ENCODE results near the gene ATP11C. TPM values are rescaled to one million over a fixed set of nuclear protein-coding genes. Genes with fewer than 3 reads are reported as not detected.

The ATP11C gene
- total and polyA plus RNA-seq, 12 donors: 3.3 to 29.9 (median 17.0) TPM

DNA sequence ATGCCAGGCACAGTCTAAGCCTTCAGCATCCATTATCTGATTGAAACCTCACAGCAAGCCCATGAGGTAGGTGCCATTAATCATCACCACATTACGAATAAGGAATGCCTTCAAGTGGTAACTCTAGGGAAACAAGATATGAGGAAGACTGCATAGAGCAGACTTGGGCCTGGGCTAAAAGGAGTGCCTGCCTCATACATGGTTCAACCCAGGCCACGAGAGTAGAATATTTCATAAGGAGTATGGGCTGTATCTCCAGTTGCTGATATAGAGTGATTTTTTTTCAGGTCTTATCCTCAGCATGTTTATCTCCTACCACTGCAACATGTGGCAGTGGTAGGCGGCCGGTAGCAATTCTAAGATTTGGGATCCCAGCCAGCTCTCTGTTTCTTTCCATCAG lies 51.7 kb downstream of the ATP11C start:
- Histone ChIP-seq H3K36me3 (replicated peaks in 1 of 2) (no peaks in the 10 kb centered on the region), H3K4me3 (no peak overlapping the region), H3K9me3 (replicated peaks in 1 of 3) (no peaks in the 10 kb centered on the region), H3K4me1 (replicated peaks in 1 of 2) (no peaks in the 10 kb centered on the region), H3K27ac (peak overlapping the region in 1 of 5 donors; percentile 55), H3K27me3 (peaks cover 8% of the 10 kb centered on the region)
- intact Hi-C loops (cut with DNase I): no loop called here
- DNase-seq: no peak
- WGBS, 4 donors: 51 to 75% (median 65%) methylated on average over 4 of the region's 4 CpGs
- TF ChIP-seq, protein P1, sequence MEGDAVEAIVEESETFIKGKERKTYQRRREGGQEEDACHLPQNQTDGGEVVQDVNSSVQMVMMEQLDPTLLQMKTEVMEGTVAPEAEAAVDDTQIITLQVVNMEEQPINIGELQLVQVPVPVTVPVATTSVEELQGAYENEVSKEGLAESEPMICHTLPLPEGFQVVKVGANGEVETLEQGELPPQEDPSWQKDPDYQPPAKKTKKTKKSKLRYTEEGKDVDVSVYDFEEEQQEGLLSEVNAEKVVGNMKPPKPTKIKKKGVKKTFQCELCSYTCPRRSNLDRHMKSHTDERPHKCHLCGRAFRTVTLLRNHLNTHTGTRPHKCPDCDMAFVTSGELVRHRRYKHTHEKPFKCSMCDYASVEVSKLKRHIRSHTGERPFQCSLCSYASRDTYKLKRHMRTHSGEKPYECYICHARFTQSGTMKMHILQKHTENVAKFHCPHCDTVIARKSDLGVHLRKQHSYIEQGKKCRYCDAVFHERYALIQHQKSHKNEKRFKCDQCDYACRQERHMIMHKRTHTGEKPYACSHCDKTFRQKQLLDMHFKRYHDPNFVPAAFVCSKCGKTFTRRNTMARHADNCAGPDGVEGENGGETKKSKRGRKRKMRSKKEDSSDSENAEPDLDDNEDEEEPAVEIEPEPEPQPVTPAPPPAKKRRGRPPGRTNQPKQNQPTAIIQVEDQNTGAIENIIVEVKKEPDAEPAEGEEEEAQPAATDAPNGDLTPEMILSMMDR (IDR thresholded peaks at IDR 0.05): no peak
- no peak for TF ChIP-seq POLR2A (IDR thresholded peaks at IDR 0.05)

DNA sequence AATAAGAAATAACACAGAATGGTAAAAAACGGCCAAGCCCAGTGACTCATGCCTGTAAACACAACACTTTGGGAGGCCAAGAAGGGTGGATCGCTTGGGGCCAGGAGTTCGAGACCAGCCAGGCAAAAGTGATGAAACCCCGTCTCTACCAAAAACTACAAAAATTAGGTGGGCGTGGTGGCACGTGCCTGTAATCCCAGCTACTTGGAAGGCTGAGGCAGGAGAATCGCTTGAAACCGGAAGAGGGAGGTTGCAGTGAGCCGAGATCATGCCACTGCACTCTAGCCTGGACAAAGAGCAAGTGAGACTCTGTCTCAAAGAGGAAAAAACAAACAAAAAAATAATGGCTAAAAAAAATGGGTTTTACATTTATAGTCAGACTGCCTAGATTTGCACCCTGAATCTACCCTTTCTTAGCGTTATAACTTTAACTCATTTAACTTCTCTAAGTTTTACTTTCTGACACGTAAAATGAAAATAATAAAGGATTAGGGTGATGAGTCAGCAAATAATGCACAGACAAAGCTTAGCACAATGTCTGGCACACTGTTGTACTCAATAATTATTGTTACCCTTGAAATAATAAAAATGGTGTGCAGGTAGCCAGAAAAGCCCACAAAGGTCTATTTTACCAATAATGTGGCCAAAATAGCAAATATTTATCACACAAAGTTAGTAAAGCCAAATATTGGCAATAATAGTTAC lies 55.0 kb downstream of the ATP11C start:
- Histone ChIP-seq H3K27ac (no peak overlapping the region), H3K36me3 (replicated peaks in 1 of 2) (no peaks in the 10 kb centered on the region), H3K4me1 (replicated peaks in 1 of 2) (no peaks in the 10 kb centered on the region), H3K4me3 (no peak overlapping the region), H3K9me3 (replicated peaks in 1 of 3) (no peaks in the 10 kb centered on the region), H3K27me3 (peaks cover 8% of the 10 kb centered on the region)
- intact Hi-C loops (cut with DNase I): no loop called here
- no peak for DNase-seq
- TF ChIP-seq POLR2A (IDR thresholded peaks at IDR 0.05): no peak
- TF ChIP-seq, protein P1 (IDR thresholded peaks at IDR 0.05): no peak
- 69 to 91% (median 77%) methylated on average over 11 of the region's 11 CpGs for WGBS, 4 donors

DNA sequence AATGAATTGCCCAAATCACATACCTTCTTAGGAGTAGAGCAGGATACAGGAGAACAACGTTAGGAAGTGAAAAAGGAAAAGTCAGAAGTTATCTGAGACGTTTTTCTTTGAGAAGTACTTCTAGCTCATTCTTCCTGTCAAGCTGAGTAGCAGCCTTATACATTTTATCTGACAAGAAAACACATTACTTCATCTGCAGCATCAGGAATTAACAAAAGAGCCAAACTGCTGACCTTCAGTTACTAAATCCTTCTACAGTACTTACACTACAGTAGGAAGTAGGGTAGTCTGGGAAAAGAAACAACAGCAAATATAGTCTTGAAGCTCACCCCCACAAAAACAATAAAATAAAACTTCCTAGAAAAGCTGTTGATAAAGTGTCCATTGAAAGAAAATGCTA lies 57.0 kb downstream of the ATP11C start:
- peaks cover 8% of the 10 kb centered on the region for H3K27me3 ChIP-seq
- H3K4me3 ChIP-seq: no peak overlapping the region
- H3K9me3 ChIP-seq (replicated peaks in 1 of 3): no peaks in the 10 kb centered on the region
- WGBS, 4 donors: 6 to 18% (median 15%) methylated on average over 2 of the region's 2 CpGs
- no peaks in the 10 kb centered on the region for H3K4me1 ChIP-seq (replicated peaks in 1 of 2)
- intact Hi-C loops (cut with DNase I): no loop called here
- H3K27ac ChIP-seq: no peak overlapping the region
- DNase-seq: no peak
- TF ChIP-seq, protein P1 (IDR thresholded peaks at IDR 0.05): no peak
- TF ChIP-seq POLR2A (IDR thresholded peaks at IDR 0.05): no peak
- no peaks in the 10 kb centered on the region for H3K36me3 ChIP-seq (replicated peaks in 1 of 2)

DNA sequence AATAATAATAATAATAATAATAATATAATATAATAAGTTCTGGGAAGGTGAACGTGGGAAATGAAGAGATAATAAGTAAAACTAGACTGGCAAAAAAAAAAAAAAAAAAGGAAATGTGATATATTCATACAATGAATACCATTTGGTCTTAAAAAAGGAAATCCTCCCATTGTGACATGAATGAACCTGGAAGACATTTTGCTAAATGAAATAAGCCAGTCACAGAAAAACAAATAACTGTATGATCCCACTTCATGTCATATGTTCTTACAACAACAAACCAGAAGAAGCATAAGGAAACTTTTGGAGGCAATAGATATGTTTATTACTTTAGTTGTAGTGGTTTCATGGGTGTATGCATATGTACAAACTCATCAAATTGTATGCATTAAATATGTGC lies 63.1 kb downstream of the ATP11C start:
- WGBS, 4 donors: 45 to 95% (median 63%) methylated on average over 1 of the region's 1 CpG
- no peaks in the 10 kb centered on the region for H3K27me3 ChIP-seq
- TF ChIP-seq, protein P1 (IDR thresholded peaks at IDR 0.05): no peak
- TF ChIP-seq POLR2A (IDR thresholded peaks at IDR 0.05): no peak
- DNase-seq: no peak
- no peaks in the 10 kb centered on the region for H3K4me1 ChIP-seq (replicated peaks in 1 of 2)
- H3K27ac ChIP-seq: no peak overlapping the region
- intact Hi-C loops (cut with DNase I): no loop called here
- no peaks in the 10 kb centered on the region for H3K36me3 ChIP-seq (replicated peaks in 1 of 2)
- H3K4me3 ChIP-seq: no peak overlapping the region
- no peaks in the 10 kb centered on the region for H3K9me3 ChIP-seq (replicated peaks in 1 of 3)

Measured in adrenal gland (tissue), 12 donors.